Right ventricle myocardium superior (tissue), 1 donor: Measurements from ENCODE around the gene PCA3. TPM values are rescaled to one million over a fixed set of nuclear protein-coding genes. Genes with fewer than 3 reads are reported as not detected.
"Not testable (repeated sequence)": the region's sequence is repeated elsewhere in the genome, so short reads cannot be mapped to it uniquely, and the experiment has no call there.

Experiments used
- ATAC-seq: fragments of 200-7000 bp; cut with Tn5 transposase; one replicate; pipeline ENCODE4 v1.9.1; 2020; ENCODE audit warnings: mild to moderate bottlenecking; ENCODE audit not compliant: poor library complexity
- DNase-seq: peaks from one replicate; pipeline ENCODE4 v3.0.0-alpha.2; 2020
- intact Hi-C: fragments of 100-400 bp; cut with DNase I; formaldehyde crosslinking; loops from one replicate; pipeline ENCODE4 v1.11.2; 2022
- long read RNA-seq: library from polyadenylated mRNA; unstranded; transcript quantifications from one replicate; pipeline ENCODE4 v2.0.0, GENCODE V29; 2021
- total RNA-seq: library from RNA; stranded (reverse); fragmentation: NEBNext Ultra II Directional; extraction: Animal tissue kit (Norgen Biotek cat#: 25700); gene quantifications from one replicate; pipeline ENCODE4 v1.2.1, GENCODE V29; 2021
- donor health status: DM: no; HTN: yes; CAD: no; lungs with severe emphysema.

PCA3 gene
- total RNA-seq, result not detected
- long read RNA-seq, result 0 reads

DNA sequence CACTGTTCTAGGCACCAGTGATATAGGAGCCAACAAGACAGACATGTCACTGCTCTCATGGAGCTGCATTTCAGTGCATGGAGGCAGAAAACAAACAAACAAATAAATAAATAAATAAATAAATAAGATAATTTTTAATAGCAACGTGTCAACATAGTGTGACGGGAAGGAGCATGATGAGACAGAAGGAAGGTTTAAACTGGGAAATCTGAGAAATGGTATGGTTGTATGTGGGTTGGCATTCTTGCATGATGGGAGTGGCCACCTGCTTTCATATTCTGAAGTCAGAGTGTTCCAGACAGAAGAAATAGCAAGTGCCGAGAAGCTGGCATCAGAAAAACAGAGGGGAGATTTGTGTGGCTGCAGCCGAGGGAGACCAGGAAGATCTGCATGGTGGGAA is at the start of gene PCA3:
Gene PCA3, plus strand, starts transcription at position 301 of the 400 bp plus-strand sequence.
- DNase-seq (no peak), ATAC-seq (no peak)
- intact Hi-C loops, result no loop called here

DNA sequence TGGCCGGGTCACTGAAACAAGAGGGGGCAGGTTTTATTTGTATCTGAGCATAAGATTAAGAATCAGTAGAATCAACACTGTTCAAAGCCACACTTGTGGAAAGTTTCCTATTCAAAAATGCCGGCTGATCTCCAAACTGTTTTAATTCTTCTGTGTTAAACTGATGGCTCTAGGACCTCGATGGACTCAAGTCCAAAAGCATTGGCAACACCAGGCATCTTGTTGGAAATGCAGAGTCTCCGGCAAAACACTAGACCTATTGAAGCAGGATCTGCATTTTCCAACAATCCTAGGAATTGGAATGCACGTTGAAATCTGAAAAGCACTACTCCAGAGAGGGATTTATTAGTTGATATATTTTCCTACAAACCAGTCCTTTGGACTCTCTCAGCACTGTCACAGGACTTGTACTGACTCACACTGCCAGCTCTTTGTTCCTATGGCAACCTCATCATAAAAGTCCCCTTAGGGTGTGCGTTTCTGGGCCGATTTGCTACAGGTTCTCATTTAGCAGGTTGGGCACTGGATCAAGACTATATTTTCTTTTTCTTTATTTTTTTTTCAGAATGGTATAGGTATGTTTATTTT is 48.1 kb upstream of the PCA3 start:
- no peak for ATAC-seq
- intact Hi-C loops, result no loop called here
- DNase-seq, result no peak

DNA sequence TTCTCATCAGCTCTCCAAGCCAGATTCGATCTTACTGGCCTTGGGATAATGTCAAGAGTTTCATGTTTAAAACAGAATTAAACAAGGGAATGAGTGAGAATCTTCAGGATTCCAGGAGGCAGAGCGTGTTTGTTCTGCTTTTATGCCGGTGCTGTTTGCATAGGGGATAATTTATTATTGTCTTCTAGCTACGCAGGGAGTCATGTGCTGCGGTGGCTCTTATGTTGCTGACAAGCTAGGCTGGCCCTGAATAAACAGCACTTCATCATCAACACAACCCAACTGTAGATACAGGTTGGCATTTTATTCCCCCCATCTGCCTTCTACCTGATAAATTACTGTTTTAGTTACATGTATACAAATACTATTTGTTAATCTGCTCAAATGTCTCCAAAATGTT is 47.1 kb upstream of the PCA3 start:
- DNase-seq, result no peak
- intact Hi-C loops, result no loop called here
- ATAC-seq, result no peak

DNA sequence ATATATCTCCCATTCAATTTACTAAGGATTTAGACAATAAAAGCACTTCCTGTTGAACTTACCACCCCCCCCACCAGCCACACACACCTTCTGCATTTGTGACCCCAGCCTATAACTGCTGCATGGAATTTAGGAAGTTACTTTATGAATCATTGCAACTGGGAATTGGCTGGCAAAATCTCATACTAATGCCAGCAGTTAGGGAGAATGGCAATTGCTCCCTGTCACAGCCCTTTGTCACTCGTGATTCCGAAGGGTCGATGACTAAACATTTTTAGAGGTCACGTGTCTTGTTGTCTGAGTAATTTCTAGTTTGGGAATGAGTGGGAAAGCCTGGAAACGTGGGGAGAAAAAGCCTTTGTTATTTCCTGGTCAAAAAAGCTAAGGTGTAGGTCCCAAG is 46.6 kb upstream of the PCA3 start:
- intact Hi-C loops, result no loop called here
- no peak for DNase-seq
- no peak for ATAC-seq

DNA sequence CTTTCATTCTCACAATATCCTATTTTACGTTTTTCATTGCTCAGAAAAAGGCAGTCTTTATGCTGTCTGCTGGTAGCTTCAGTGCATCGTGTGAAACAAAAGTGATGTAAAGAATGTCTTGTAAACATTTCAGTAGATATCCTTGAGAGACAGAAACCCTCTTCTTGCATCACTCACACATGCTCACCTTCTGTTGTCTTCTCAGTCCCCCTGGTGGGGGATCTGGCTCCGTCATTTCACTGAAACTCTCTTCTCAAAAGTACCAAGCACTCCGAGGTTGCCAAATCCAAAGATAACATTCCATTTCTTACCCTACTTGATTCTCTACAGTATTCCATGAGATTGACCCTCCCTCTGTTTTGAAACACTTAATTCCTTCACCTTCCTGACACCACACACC is 46.1 kb upstream of the PCA3 start:
- no peak for DNase-seq
- ATAC-seq, result no peak
- intact Hi-C loops, result no loop called here

DNA sequence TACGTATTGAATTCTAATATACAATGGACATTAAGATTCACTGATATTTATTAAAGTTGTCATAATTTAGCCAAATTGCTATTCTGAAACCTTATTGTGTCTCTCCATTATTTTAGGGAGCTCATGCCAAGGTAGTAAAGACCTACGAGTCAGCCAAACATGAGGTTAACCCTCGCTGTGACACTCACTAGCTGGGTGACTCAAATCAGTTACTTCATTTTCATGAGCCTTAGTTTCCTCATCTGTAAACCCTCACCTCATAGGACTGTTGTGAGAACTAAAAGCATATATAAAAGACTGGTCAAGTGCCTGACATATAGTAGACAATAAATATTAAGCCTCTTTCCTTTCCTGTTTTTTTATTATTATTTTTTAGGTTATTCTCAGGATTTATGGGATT is 44.0 kb upstream of the PCA3 start:
- DNase-seq, result no peak
- ATAC-seq, result no peak
- intact Hi-C loops, result no loop called here

DNA sequence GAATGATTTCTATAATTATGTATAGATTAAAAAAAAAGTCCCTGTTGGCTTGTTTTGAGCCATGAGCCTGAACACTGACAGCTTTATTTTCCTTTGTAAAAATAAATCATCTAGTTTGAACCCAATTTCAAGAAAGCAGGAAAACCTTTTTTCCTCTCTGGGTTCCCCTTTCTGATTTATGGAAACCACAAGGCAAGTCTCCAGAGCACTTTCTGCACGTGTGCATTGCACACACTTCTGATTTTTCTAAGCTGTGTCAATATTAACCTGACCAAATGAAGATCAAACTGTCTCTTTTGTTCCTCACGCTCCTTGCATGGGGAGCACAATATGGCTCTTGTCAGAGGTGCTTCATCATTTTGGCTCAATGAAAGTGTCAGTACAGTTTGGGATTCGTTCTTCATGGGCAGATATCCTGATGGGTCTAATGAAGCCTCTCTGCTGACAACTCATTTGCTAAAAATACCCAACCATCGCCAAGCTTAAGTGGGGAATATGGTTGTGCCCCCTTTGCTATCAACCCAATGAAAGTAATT is 39.2 kb upstream of the PCA3 start:
- no peak for ATAC-seq
- DNase-seq, result no peak
- intact Hi-C loops, result no loop called here

DNA sequence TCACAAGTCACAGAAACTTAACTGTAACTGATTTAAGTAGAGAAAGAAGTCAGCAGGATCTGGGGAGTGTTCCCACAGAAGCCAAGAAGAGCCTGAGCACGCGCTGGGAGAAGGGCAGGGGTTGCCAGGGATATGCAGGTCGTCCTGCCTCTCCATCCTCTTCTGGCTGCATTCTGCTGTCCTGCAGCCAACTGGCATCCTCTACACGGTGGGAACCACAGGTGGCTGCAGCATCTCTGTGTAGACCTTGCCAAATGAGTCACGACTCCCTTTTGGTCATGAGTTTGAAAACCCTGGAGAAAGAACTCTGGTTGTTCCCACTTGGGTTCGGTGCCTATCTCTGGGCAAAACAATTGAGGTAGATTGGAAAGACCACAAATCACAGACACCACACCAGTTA is 38.4 kb upstream of the PCA3 start:
- no peak for DNase-seq
- intact Hi-C loops, result no loop called here
- no peak for ATAC-seq

DNA sequence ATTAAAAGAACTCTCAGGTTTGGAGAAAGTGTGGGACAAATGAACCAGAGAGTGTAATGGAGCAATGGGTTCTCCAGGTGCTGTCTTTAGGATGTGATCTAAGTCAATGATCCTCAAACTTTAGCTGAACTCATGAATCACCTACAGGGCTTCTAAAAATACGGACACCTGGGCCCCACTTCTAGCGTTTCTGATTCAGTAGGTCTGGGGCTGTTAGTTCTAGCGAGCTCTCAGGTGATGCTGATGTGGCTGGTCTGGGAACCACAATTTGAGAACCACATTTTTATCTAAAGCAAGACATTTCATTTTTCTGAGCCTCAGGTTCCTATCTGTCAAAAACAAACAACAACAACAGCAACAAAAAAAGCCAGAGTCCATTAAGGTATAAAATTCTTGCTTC is 35.1 kb upstream of the PCA3 start:
- no peak for ATAC-seq
- intact Hi-C loops, result no loop called here

DNA sequence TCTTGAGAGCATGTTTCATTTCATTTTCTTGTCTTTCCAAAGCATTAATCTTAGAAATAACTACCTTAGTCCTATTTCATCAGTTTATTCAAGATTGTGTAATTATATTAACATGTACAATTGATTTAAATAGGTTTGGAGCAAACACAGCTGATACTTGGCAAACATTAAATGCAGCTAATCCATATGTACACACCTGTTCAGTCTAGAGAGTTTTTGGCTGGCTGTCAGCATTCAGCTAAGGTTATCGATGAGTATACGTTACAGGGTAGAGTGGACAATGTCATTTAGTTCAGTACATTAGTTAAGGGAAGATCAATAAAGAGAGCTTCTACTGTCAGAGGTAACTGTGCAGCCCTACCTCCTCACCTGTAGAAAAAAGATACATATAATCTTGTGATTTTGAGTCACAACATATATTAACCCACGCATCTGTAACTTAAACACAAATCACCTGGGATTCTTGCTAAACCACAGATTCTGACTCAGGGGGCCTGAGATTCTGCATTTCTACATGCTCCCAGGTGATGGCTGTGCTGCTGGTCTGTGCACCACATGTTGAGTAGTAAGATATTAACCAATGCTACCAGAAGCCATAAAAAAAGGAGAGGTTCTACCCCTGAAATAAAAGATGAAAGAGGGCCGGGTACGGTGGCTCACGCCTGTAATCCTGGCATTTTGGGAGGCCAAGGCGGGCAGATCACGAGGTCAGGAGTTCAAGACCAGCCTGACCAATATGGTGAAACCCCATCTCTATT is 34.1 kb upstream of the PCA3 start:
- intact Hi-C loops, result no loop called here
- no peak for ATAC-seq
- no peak for DNase-seq

More for the DNA sequence above, 35.1 kb upstream of the PCA3 start:
- no peak for DNase-seq

DNA sequence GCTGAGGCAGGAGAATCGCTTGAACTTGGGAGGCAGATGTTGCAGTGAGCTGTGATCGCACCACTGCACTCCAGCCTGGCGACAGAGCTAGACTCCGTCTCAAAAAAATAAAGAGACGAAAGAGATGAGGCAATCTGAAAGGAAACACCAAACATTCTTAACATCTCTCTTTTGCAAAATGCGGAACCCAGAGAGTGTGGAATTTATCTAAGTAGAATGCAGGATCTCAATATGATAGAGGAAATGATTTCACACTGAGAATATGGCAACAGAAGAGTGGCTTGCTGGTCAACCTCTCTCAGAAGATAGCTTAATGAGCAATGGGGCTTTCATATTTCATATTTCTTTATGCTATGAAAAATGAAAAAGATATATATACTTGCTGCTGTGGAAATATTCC is 33.4 kb upstream of the PCA3 start:
- DNase-seq (no peak), ATAC-seq (no peak)
- intact Hi-C loops, result no loop called here

DNA sequence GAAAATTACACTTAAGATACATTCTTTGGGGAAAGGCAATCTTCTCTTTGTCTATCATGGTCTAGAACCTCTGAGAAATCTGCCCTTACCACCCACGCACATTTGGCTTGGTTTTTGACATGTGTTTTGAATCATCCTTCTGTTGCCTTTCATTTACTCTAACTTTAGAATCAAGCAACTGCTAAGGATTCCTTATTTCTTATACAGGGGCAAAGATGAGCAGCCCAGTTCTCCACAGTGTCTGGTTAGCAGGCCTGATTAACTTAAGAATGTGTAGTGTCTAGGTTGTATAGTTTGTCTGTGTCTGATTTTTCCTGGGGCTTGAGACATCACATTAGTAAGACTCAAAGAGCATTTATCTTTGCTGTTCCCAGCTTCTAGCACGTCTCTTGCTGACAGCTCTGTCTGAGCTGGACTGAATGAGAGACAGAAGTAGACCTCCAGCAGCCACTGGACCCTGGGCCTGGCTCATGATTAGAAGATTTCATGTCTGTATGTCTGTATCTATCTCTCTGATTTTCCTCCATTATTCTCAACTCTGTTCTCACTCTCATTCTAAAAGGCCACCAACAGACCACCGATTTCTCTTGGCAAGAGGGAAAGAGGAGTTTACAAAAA is 31.8 kb upstream of the PCA3 start:
- intact Hi-C loops, result no loop called here
- no peak for DNase-seq
- ATAC-seq, result no peak

DNA sequence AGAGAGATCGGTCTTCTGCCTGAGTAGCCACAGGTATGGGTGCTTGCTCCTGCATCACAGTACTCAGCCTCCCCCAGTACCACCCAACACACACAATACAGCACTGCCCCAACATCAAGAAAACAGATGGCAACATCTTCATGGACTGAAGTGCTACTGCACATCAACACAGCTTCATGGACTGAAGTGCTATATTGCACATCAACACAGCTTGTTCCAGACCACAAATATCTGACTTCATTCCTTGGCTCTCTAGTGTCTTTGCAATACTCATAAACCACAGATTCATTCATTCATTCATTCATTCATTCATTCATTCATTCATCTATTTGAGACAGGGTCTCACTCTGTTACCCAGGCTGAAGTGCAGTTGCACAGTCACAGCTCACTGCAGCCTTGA is 31.1 kb upstream of the PCA3 start:
- no peak for ATAC-seq

DNA sequence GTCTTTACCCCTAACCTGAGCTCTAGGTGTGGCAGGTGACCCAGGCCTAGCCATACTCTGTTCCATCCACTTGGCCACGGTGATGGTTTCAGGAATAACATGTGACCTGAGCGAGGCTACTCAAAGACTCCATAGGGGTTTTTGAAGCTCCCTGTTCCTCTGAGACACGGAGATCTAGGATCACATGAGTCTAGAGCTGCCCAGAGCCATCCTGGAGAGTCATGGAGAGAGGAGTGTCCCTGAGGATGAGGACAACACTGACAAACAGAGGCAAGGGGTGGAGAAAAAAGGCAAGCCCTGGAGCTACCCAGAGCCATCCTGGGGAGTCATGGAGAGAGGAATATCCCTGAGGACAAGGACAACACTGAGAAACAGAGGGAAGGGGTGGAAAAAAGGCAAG is 29.5 kb upstream of the PCA3 start:
- ATAC-seq, result no peak
- intact Hi-C loops, result no loop called here

More for the DNA sequence above, 31.1 kb upstream of the PCA3 start:
- DNase-seq, result no peak
- intact Hi-C loops, result no loop called here

DNA sequence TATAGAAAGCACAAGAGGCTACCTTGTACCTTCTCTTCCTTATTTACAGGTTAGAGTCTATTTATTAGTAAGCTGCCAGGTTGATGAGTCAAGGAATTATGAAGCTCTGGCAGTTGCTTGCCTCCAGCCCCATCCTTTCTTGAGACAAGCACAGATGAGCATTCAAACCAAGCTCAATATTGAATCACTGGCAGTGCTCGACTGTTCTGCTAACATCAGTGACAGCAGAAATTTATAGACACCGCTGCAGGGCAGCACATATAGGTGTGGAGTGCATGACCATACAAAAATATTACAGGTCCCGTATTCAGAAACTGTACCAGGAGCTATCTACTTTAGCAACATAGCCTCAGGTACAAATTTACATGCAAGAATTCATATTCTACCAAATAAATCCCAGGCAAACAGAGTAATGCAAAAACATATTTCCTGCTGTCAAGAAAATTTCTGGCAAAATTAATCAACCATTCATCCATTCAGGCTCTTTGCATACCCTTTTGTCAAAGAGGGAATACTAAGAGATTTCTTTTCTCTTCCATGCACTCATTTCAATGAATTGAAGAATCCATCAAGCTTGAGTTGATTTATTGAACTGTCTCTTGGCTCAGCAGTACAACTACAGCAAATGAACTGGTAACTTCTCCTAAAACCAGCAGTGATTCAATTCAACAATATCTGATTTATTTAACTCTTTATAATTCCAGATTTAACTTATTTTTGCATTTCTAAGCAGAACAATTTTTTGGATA is 26.9 kb upstream of the PCA3 start:
- DNase-seq, result no peak
- intact Hi-C loops, result no loop called here
- ATAC-seq, result no peak

More for the DNA sequence above, 29.5 kb upstream of the PCA3 start:
- no peak for DNase-seq

DNA sequence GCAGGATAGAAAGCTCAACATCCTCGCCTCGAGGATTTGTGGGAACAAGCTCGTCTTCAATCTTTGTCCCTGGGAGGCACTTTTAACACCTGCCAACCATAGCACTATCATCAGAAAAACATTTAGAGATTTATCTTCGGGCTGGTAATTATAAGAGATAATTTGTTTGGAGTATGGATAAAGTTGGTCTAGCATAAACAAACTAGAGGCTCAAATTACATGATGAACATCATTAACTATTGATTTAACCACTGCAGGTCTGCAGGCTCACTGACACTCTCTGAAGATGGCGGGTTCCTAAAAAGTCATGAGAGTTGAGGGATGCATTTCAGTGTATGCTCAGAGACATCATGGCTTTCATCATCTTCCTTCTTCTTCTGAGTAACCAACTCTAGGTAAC is 25.8 kb upstream of the PCA3 start:
- no peak for ATAC-seq
- DNase-seq, result no peak
- intact Hi-C loops, result no loop called here

DNA sequence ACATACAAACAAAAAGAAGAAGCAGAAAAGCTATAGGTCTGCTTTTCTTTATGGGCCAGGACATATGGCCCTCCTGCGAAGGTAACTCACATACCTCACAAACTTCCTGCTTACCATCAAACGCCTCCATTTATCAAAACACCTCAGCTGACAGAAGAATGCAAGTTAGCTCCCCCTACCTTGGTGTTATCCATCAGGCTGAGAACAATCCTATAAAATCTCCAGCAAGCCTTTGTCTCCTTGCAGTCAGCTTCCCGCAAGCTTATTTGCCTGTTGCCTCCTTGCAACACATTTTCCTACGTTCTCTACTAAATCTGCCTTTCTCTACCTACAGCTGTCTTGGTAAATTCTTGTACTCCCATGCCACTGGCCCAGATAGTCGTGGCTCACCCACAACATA is 22.7 kb upstream of the PCA3 start:
- no peak for DNase-seq

DNA sequence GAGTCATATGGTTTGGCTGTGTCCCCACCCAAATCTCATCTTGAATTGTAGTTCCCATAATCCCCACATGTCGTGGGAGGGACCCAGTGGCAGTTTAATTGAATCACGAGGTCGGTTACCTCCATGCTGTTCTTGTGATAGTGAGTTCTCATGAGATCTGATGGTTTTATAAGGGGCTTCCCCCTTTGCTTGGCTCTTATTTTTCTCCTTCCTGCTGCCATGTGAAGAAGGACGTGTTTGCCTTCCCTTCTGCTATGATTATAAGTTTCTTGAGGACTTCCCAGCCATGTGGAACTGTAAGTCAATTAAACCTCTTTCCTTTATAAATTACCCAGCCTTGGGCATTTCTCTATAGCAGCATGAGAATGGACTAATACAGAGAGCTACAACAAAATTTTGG is 21.3 kb upstream of the PCA3 start:
- DNase-seq, ATAC-seq, intact Hi-C loops: not testable (repeated sequence)

More for the DNA sequence above, 22.7 kb upstream of the PCA3 start:
- intact Hi-C loops, result no loop called here
- no peak for ATAC-seq

DNA sequence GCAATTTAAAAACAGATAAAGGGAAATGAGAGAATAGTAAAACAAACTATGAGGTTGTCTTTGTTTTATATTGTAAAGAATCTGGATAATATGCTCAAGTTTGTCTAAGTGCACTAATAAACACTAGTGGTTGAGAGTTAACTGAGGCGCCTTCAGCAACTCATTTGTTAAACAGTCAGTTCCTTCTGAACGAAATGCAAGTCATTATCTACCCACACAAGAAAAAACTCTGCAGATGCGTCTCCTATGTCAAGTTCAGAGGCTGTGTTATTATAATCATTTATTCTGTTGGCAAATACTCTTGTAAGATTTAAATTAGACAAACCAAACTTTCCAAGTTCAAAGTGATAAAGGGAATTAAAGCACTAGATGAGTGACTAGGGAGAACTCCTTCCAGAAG is 20.3 kb upstream of the PCA3 start:
- intact Hi-C loops, result no loop called here
- no peak for ATAC-seq
- DNase-seq, result no peak
